NCI-H1694 (cell line): Measurements from ENCODE around the gene SPATA33.
"Not testable (repeated sequence)": the region's sequence is repeated elsewhere in the genome, so short reads cannot be mapped to it uniquely, and the experiment has no call there.

Experiments
- DNase-seq: peaks from one replicate; lab custom pipeline; 2025; lab: John Stamatoyannopoulos, UW

Gene SPATA33

GRCh38 chr16:89629827-89630610 is 27.6 kb upstream of the SPATA33 start:
- DNase-seq, result no peak

- no peak for DNase-seq
Observed at GRCh38 chr16:89633064-89633631, 24.5 kb upstream of the SPATA33 start.

- DNase-seq, result not testable (repeated sequence)
Observed at GRCh38 chr16:89634463-89635385, 22.9 kb upstream of the SPATA33 start.

- no peak for DNase-seq
Observed at GRCh38 chr16:89636663-89637062, 21.0 kb upstream of the SPATA33 start.

GRCh38 chr16:89637379-89637778 is 20.3 kb upstream of the SPATA33 start:
- DNase-seq, result no peak

- no peak for DNase-seq
Observed at GRCh38 chr16:89638455-89638854, 19.2 kb upstream of the SPATA33 start.

- DNase-seq, result no peak
Observed at GRCh38 chr16:89639385-89639784, 18.3 kb upstream of the SPATA33 start.

- DNase-seq, result no peak
Observed at GRCh38 chr16:89641458-89642119, 16.0 kb upstream of the SPATA33 start.

- DNase-seq, result no peak
Observed at GRCh38 chr16:89642574-89642973, 15.1 kb upstream of the SPATA33 start.

GRCh38 chr16:89643769-89644300 is 13.8 kb upstream of the SPATA33 start:
- no peak for DNase-seq

GRCh38 chr16:89645122-89645521 is 12.5 kb upstream of the SPATA33 start:
- no peak for DNase-seq

- no peak for DNase-seq
Observed at GRCh38 chr16:89646270-89646669, 11.4 kb upstream of the SPATA33 start.

- no peak for DNase-seq
Observed at GRCh38 chr16:89646906-89647305, 10.7 kb upstream of the SPATA33 start.

GRCh38 chr16:89651584-89651983 is 6.1 kb upstream of the SPATA33 start:
- no peak for DNase-seq

GRCh38 chr16:89653656-89654295 is 3.9 kb upstream of the SPATA33 start:
- DNase-seq, result no peak

- DNase-seq, result no peak
Observed at GRCh38 chr16:89655062-89655643, 2.5 kb upstream of the SPATA33 start.

- DNase-seq, result no peak
Observed at GRCh38 chr16:89656435-89657121, 1.1 kb upstream of the SPATA33 start.

- no peak for DNase-seq
Observed at GRCh38 chr16:89658221-89658879, 714 bp downstream of the SPATA33 start.

GRCh38 chr16:89660146-89660545 is 2.5 kb downstream of the SPATA33 start:
- DNase-seq, result no peak

- no peak for DNase-seq
Observed at GRCh38 chr16:89661215-89661614, 3.6 kb downstream of the SPATA33 start.
